Colon (tissue), 2 donors: Measurements from ENCODE around the gene PAPLN.

Experiments
- FAIRE-seq: peaks from 2 replicates; lab custom pipeline; 2012; peaks lifted over from hg19 to GRCh38; lab: Jason Lieb, UNC
- donor health status: control.
- donor health status: control.

PAPLN gene

DNA sequence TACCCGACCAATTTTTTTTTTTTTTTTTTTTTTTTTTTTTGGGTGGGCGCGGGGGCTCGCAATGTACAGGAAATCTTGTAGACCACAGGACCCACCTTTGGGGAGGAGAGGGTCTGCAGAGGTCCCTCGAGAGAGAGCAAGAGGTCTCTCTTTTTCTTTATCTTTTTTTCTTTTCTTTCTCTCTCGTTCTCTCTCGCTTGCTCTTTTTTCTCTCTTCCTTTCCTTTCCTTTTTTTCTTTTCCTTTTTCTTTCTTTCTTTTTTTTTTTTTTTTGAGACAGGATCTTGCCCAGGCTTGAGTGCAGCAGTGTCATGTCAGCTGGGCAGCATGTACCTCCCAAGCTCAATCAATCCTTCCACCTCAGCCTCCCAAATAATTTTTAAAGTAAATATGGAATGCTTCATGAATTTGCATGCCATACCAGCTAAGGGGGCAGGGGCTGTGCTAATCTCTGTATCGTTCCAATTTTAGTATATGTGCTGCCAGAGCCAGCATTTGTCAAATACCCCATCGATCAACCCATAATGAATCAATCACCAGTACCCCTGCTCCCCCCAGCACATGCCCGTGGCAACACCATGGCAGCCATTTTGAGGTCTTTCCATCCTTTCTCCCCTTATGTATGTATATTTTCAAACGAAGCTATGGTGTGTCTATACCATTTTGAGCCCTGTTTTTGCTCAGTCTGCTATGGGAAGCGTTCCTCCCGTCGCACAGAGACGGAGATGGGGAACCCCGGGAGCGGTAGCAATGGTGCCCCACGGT is 9.3 kb downstream of the PAPLN start:
- FAIRE-seq, result no peak

- FAIRE-seq, result no peak
Observed at GRCh38 chr14:73248108-73248868, 11.0 kb downstream of the PAPLN start.

DNA sequence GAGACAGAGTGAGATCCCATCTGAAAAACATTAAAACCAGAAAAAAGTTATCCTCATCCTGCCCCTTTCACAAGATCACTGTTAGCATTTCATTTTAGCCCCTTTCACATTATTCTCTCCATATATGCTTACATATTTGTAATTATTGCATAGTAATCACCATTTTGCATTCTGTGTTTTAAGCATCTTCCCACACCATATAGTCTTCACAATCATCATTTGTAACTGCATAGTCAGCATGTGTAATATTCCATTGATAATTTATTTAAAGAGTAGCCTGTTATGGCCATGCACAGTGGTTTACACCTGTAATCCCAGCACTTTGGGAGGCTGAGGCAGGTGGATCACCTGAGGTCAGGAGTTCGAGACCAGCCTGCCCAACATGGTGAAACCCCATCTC is 11.8 kb downstream of the PAPLN start:
- no peak for FAIRE-seq

GRCh38 chr14:73249564-73250316 is 12.4 kb downstream of the PAPLN start:
- no peak for FAIRE-seq

DNA sequence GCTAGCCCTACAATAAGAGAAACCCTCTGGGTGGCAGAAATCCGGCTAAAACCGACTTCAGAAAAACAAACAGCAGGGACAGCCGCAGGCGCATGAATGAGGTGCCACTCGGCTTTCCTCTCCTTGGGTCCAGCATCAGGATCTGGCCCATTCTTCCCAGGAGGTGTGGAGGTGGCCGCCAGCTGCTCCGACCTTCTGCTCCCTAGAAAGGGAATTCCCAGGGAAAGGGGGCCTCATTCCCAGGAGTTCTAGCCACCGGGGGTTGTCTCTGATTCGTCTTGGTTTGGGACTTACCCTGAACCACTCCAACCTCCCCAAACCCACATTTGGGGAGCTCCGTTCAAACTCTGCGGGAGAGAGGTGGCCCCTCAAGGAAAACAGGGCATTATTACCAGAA is 13.0 kb downstream of the PAPLN start:
- no peak for FAIRE-seq

GRCh38 chr14:73250781-73251500 is 13.6 kb downstream of the PAPLN start:
- FAIRE-seq, result no peak

DNA sequence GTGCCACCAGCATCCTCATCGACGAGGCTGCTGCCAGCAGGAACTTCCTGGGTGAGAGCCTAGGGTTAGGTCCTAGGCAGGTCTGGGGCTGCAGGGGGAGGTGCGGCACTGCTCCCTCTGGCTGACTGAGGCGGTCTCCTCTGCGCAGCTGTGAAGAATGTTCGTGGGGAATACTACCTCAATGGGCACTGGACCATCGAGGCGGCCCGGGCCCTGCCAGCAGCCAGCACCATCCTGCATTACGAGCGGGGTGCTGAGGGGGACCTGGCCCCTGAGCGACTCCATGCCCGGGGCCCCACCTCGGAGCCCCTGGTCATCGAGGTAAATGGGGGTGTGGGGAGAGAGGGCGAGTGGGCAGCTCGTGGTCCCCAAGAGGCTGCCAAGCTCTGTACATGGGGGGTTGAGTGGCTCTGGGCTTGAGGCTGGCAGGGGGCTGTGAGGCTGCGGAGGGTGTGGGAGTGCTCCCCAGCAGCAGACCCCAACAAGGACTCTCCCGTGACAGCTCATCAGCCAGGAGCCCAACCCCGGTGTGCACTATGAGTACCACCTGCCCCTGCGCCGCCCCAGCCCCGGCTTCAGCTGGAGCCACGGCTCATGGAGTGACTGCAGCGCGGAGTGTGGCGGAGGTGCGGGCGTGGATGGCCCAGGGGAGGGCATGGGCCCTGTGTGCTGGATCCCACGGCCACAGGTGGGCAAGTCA is 14.4 kb downstream of the PAPLN start:
- FAIRE-seq, result no peak

DNA sequence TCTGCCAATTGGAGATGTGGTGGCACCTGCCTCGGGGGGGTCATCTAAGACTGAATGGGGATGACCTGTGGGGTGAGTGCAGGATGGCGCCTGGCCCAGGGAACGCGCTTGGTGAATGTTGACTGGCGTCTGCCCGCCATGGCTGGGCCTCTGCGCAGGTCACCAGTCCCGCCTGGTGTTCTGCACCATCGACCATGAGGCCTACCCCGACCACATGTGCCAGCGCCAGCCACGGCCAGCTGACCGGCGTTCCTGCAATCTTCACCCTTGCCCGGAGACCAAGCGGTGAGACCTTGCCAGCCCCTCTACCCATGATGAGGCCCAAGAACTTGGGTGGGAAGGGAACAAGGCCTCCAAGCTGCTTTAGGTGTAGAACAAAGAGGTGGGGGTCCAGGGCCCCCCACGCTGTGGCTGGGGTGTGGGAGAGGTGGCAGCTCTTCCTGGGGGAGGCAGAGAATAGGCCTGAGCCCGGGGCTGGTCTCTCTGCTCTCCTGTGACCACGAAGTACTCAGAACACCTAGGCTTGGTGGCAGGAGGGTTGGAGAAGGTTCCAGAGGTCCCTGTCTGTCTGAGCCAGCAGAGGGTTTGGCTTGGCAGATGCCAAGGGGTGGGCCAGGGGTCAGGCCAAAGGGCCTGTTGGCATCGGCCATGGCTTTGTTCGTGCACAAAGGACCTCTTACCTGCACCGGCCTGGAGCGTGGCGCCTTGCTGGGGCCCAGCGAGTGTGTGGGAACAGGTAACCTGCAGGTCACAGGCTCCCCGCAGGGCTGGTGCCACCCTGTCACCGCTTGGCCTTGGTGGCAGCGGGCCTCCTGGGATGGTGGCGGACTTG is 15.4 kb downstream of the PAPLN start:
- FAIRE-seq, result no peak

DNA sequence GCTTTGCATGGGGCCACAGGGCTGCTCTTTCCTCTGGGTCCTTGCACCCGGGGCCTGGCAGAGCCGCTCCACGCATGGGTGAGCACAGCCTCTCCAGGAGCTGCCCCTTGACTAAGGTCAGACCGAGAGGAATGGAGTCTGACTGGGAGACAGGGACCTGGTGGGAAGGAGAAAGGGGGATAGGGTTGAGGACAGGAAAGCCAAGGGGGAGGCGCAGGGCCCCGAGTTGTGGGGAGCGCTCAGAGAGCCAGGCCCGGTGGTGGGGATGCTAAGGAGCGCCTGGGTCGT is 16.0 kb downstream of the PAPLN start:
- FAIRE-seq, result no peak

DNA sequence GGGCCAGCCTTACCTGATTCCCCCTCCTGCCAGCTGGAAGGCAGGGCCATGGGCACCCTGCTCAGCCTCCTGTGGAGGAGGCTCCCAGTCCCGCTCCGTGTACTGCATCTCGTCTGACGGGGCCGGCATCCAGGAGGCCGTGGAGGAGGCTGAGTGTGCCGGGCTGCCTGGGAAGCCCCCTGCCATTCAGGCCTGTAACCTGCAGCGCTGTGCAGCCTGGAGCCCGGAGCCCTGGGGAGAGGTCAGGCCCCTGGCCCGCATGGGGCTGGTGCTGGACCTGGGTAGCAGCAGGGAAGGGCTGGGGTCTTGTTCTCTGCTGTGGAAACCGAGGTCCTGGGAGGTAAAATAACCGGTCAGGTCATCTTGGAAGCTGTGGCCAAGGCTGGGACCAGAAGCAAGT is 16.4 kb downstream of the PAPLN start:
- no peak for FAIRE-seq

GRCh38 chr14:73254247-73255004 is 17.1 kb downstream of the PAPLN start:
- no peak for FAIRE-seq

- no peak for FAIRE-seq
Observed at GRCh38 chr14:73255005-73255400, 17.7 kb downstream of the PAPLN start.

- no peak for FAIRE-seq
Observed at GRCh38 chr14:73255693-73256225, 18.5 kb downstream of the PAPLN start.

DNA sequence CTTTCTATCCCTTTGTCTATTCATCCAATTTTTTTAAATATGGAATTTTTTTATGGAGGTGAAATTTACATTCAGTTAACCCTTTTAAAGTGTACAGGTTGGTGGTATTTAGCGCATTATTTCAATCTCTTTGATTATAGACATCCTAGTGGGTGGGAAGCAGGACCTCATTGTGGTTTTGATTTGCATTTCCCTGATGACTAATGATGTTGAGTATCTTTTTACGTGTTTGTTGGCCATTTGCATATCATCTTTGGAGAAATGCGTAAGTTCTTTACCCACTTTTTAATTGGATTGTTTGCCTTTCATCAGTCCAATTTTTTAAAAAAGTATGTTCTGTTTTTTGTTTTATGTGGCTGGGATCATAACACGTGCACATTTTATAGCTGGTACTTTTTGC is 20.8 kb downstream of the PAPLN start:
- FAIRE-seq, result no peak

DNA sequence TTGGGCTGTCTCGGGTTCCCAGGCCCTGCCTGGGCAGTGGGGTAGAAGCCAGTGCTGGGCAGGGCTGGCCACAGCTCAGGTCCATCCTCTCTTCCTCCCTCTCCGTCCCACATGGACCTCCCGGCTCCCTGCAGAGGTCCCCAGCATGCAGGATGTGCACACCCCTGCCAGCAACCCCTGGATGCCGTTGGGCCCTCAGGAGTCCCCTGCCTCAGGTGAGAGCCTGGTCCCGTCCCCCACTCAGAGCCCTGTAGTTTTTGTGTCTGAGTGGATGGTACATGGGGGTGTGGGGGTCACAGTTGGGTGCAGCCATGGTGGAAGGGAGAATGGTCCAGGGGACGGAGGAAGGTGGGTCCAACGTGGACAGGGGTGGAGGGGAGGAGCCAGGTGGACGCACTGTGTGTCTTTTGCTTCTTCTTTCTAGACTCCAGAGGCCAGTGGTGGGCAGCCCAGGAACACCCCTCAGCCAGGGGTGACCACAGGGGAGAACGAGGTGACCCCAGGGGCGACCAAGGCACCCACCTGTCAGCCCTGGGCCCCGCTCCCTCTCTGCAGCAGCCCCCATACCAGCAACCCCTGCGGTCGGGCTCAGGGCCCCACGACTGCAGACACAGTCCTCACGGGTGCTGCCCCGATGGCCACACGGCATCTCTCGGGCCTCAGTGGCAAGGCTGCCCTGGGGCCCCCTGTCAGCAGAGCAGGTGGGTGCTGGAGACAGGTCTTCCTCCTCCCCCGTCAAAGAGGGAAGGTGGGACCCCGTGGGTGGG is 21.7 kb downstream of the PAPLN start:
- FAIRE-seq, result no peak

GRCh38 chr14:73259837-73260236 is 22.5 kb downstream of the PAPLN start:
- no peak for FAIRE-seq

GRCh38 chr14:73260574-73260973 is 23.3 kb downstream of the PAPLN start:
- no peak for FAIRE-seq

DNA sequence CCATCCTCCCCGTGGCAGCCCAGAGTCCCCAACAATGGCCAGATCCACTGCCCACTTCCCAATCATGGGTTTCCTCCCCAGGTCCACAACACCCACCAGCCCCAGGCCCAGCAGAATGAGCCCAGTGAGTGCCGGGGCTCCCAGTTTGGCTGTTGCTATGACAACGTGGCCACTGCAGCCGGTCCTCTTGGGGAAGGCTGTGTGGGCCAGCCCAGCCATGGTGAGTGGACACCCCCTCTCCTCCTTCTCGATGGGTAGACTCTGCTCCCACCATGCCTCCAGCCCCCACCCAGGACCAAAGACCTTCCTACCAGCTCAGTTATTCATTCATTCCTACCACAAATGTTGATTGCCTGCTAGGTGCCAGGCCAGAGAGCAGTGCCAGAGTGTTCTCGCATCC is 23.8 kb downstream of the PAPLN start:
- no peak for FAIRE-seq
